Natural killer cell (primary cell): ENCODE results near the gene SEMA3A. TPM values are rescaled to one million over a fixed set of nuclear protein-coding genes. Genes with fewer than 3 reads are reported as not detected.
"Not testable (repeated sequence)": the region's sequence is repeated elsewhere in the genome, so short reads cannot be mapped to it uniquely, and the experiment has no call there.

Source experiments
- ATAC-seq, 3 donors: fragments of 150-1000 bp in 2 of 3; fragments of 200-7000 bp in 1 of 3; cut with Tn5 transposase; 1 replicate in 1 of 3; 2 replicates in 2 of 3; pipeline ENCODE4 v1.10.0; 2021; ENCODE audit warnings: mild to moderate bottlenecking in 2 of 3, moderate library complexity in 2 of 3
- DNase-seq, 2 donors: peaks; one replicate each; pipeline versions ENCODE4 v3.0.0 to v3.0.0-alpha.2; 2013 to 2021; ENCODE audit warnings: mixed read lengths in 1 of 2
- H3K27ac ChIP-seq: one replicate; pipeline ENCODE4 v1.5.1; 2013; ENCODE audit warnings: mild to moderate bottlenecking, low read length
- H3K27me3 ChIP-seq: one replicate; pipeline ENCODE4 v1.6.1; 2013; ENCODE audit warnings: low read length; ENCODE audit not compliant: control insufficient read depth, insufficient read depth
- H3K36me3 ChIP-seq: one replicate; pipeline ENCODE4 v1.6.1; 2013; ENCODE audit warnings: low read length; ENCODE audit not compliant: control insufficient read depth, insufficient read depth
- H3K4me1 ChIP-seq: one replicate; pipeline ENCODE4 v1.6.1; 2013; ENCODE audit warnings: low read length; ENCODE audit not compliant: control insufficient read depth, insufficient read depth
- H3K4me3 ChIP-seq: one replicate; pipeline ENCODE4 v1.5.1; 2013; ENCODE audit warnings: low read length
- H3K9me3 ChIP-seq: one replicate; pipeline ENCODE4 v1.6.1; 2013; ENCODE audit warnings: low read length; ENCODE audit not compliant: control insufficient read depth, insufficient read depth
- H3K27ac Mint-ChIP-seq, 2 donors: one replicate each; pipeline ENCODE4 v1.8.0; 2022; ENCODE audit warnings: mild to moderate bottlenecking in 2 of 2, mixed read lengths in 2 of 2, moderate library complexity in 1 of 2
- H3K27me3 Mint-ChIP-seq, 2 donors: one replicate each; pipeline ENCODE4 v1.8.0; 2022; ENCODE audit warnings: low read depth in 2 of 2, mixed read lengths in 2 of 2
- H3K36me3 Mint-ChIP-seq: one replicate; pipeline ENCODE4 v1.8.0; 2022; ENCODE audit warnings: mixed read lengths
- H3K4me1 Mint-ChIP-seq, 2 donors: one replicate each; pipeline ENCODE4 v1.8.0; 2022; ENCODE audit warnings: mixed read lengths in 2 of 2
- H3K4me3 Mint-ChIP-seq: one replicate; pipeline ENCODE4 v1.8.0; 2022; ENCODE audit warnings: mild to moderate bottlenecking, moderate library complexity, mixed read lengths
- H3K9me3 Mint-ChIP-seq, 2 donors: one replicate each; pipeline ENCODE4 v1.8.0; 2022; ENCODE audit warnings: mixed read lengths in 2 of 2
- CTCF ChIP-seq: fragments of 200-600 bp; IDR thresholded peaks from one replicate; pipeline ENCODE4 v1.8.0; 2022; ENCODE audit warnings: antibody characterized with exemption
- WGBS: methylation state at CpG from one replicate; pipeline ENCODE4 v1.1.7; 2013; ENCODE audit warnings: missing lambda C conversion rate; ENCODE audit not compliant: insufficient coverage; 5-methylcytosine and 5-hydroxymethylcytosine counted together
- intact Hi-C: fragments of 100-400 bp; cut with micrococcal nuclease; formaldehyde crosslinking; loops from one replicate; pipeline ENCODE4 v1.14.2; 2022
- total RNA-seq, 4 donors: library from RNA; stranded (reverse); fragments of 120-200 nt in 1 of 4; gene quantifications; one replicate each; pipeline versions ENCODE4 v1.2.3 to v1.2.4, GENCODE V29; 2013 to 2022

Gene SEMA3A
- total RNA-seq, 3 donors from 2014 or later (not counting 1 experiment from before 2014, with no cell fraction given): 0.13 to 0.21 TPM; not detected in 1

- 85% methylated on average over 4 of the region's 4 CpGs for WGBS
- intact Hi-C loops: no loop called here
- ATAC-seq (no peak), DNase-seq (no peak)
- Histone ChIP-seq H3K27ac (no peak overlapping the region), H3K36me3 (no peaks in the 10 kb centered on the region), H3K4me3 (no peak overlapping the region), H3K9me3 (no peaks in the 10 kb centered on the region), H3K4me1 (no peaks in the 10 kb centered on the region), H3K27me3 (no peaks in the 10 kb centered on the region)
- no peaks in the 10 kb centered on the region for H3K4me1 Mint-ChIP-seq
- H3K9me3 Mint-ChIP-seq: peaks cover 4 to 6% of the 10 kb centered on the region in 2 donors
- no peak overlapping the region for H3K4me3 Mint-ChIP-seq
- no peaks in the 10 kb centered on the region for H3K27me3 Mint-ChIP-seq
- no peak overlapping the region for H3K27ac Mint-ChIP-seq
- no peak for TF ChIP-seq CTCF
- no peaks in the 10 kb centered on the region for H3K36me3 Mint-ChIP-seq
These were observed 37.4 kb downstream of the SEMA3A start for GRCh38 chr7:84157171-84157570.

DNA sequence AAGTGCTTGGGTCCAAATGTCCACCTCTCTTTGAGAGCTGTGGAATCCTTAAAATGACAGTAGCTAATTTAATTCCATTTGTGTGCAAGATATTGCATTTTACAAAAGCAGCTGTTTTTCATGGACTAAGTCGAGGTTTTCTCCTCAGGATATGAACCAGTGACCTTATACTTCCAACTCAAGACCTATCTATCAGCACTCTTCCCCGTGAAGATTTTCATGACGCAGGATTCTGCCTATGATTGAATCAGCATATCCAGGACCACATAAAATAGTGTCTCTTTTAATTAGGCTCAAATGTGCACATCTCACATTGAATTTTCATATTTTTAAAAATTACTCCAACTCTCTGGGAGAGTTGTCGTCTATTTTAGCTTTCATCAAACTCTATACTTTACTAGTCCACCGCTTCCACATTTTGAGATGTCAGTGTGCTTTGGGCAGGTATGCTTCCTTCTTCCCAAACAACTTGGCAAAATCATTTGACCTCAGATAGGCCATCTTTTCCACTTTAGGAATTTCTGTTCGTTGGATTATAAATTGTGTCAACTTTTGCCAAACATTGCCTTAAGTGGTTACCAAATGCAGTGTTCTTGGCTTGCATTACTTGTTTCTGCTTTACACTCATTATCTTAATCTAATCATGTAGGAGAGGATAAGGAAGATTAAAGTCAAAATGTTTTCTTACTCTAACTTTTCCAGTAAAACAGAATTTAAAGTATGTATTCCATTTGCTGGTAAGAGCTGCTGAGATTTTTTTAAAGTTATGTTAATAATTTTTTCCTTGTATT lies 39.4 kb downstream of the SEMA3A start:
- DNase-seq: no peak
- H3K36me3 ChIP-seq: no peaks in the 10 kb centered on the region
- H3K4me3 ChIP-seq: no peak overlapping the region
- H3K27me3 ChIP-seq: no peaks in the 10 kb centered on the region
- WGBS: 86% methylated on average over 6 of the region's 6 CpGs
- peaks cover 4 to 6% of the 10 kb centered on the region in 2 donors for H3K9me3 Mint-ChIP-seq
- no peaks in the 10 kb centered on the region for H3K9me3 ChIP-seq
- no peak overlapping the region for H3K27ac ChIP-seq
- no peaks in the 10 kb centered on the region for H3K4me1 ChIP-seq
- H3K4me1 Mint-ChIP-seq: no peaks in the 10 kb centered on the region
- ATAC-seq: no peak
- H3K4me3 Mint-ChIP-seq: no peak overlapping the region
- no peak for TF ChIP-seq CTCF
- intact Hi-C loops: no loop called here
- H3K27ac Mint-ChIP-seq: no peak overlapping the region
- no peaks in the 10 kb centered on the region for H3K27me3 Mint-ChIP-seq
- no peaks in the 10 kb centered on the region for H3K36me3 Mint-ChIP-seq

- intact Hi-C loops: no loop called here
These were observed 41.6 kb downstream of the SEMA3A start for GRCh38 chr7:84152995-84153394.

GRCh38 chr7:84150370-84150769 lies 44.2 kb downstream of the SEMA3A start:
- H3K27me3 ChIP-seq, H3K36me3 Mint-ChIP-seq, H3K27ac Mint-ChIP-seq, H3K9me3 ChIP-seq, H3K9me3 Mint-ChIP-seq, H3K27ac ChIP-seq, H3K36me3 ChIP-seq, H3K4me3 ChIP-seq, H3K4me3 Mint-ChIP-seq, ATAC-seq, intact Hi-C loops, H3K4me1 Mint-ChIP-seq, H3K27me3 Mint-ChIP-seq, H3K4me1 ChIP-seq, DNase-seq: not testable (repeated sequence)
- WGBS: 98% methylated on average over 20 of the region's 22 CpGs

More at GRCh38 chr7:84152995-84153394, 41.6 kb downstream of the SEMA3A start:
- Histone ChIP-seq H3K4me3 (no peak overlapping the region), H3K27me3 (no peaks in the 10 kb centered on the region), H3K9me3 (no peaks in the 10 kb centered on the region), H3K4me1 (no peaks in the 10 kb centered on the region), H3K36me3 (no peaks in the 10 kb centered on the region), H3K27ac (no peak overlapping the region)
- ATAC-seq (no peak), DNase-seq (no peak)
- H3K36me3 Mint-ChIP-seq: no peaks in the 10 kb centered on the region
- no peaks in the 10 kb centered on the region for H3K4me1 Mint-ChIP-seq
- no peak overlapping the region for H3K4me3 Mint-ChIP-seq
- H3K9me3 Mint-ChIP-seq: peaks cover 4 to 6% of the 10 kb centered on the region in 2 donors
- no peaks in the 10 kb centered on the region for H3K27me3 Mint-ChIP-seq
- no peak overlapping the region for H3K27ac Mint-ChIP-seq
- TF ChIP-seq CTCF: no peak
